NCI-H146 (cell line): ENCODE results near the gene CDC42BPB.

Experiments
- DNase-seq: peaks from one replicate; lab custom pipeline; 2025; lab: John Stamatoyannopoulos, UW

CDC42BPB gene

DNA sequence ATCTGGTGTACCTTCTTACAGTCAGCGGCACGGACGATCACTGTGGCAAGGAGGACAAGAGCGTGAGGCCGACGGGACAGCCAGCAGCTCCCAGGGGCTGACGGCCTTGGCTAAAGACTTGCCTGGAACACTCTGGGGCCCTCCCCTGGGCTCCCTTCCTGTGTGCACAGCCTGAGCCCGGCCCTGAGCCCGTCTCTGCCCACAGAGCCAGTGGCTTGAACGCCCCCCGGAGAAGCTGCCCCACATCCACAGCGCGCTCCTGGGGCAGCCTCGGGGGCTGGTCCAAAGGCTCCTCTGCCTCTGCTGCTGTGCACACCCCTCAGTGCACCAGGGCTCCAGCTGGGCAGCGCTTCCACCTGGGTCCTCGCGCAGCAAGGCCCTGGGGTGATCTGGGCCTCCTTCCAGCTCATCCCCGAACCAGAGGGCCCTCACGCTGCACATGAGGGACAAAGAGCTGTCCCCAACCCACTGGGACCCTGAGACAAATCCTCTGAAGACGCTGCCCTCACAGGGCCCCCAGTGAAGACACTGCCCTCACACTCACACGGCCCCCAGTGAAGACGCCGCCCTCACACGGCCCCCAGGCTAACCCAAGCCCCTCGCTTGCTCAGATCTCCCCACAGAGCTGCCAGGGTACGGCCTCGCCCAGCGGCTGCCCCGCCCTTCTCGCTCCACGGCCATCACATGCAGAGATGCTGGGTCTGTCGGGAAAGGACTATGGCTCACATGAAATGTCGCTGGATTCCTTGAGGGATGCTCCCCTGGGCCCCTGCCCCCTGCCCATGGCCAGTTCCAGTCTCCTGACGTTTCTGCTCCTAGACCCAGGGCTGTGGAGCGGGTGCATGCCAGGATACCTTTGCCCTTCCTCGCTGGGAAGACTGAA lies 112.7 kb downstream of the CDC42BPB start:
- DNase-seq = no peak

DNA sequence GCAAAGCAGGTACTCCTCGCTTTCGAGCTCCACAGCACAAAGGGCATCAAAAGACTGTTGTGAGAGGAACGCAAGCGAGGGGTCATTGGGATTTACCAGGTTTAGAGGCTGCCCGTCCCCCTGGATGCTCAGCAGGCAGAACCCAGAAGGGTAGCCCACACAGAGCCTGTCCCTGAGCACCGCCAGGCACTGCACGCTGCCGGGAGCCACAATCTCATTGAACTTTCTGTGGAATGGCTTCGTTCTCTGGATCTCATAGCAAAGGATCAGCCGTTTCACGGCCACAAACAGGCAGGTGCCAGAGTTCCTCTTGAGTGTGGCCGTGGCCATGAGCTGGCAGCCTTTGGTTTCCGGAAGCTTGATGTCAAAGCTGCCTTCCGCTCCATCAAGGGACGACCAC lies 113.4 kb downstream of the CDC42BPB start:
- no peak for DNase-seq

DNA sequence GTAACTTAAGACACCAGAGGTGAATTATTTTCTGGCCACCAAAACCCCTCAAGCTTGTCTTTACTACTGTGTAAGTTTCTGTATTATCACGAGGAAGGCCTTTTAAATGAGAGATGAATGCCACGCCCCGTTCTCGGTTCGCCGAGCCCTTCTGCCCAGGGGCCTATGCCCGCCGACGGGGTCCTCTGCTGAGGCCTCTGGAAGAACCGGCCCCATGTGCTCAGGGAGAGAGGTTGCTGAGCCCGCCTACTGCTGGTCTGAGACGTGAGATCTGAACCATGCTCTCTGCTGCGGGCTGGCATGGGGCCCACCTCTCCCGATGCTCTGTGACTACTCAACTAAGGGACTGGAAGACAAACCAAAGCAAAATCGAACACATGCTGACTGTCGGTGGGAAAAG lies 113.9 kb downstream of the CDC42BPB start:
- DNase-seq = no peak

DNA sequence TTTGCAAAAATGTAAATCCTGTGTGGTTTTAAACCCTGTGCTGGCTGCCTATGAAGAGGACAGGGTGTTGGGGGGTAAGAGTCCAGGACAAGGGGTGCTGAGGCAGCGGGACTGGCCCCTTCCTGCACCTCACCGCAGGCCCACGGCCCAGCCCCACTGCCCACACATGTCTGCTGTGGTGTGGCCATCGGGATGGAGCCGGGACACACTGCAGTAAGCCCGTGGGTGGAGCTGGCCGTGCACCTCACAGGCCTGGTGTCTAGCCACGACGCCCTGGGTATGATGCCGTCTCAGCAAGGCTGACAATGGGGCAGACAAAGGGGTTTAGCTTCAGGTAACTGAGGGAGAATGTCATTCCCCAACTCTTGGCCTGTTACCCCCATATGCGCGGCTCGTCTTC lies 115.3 kb downstream of the CDC42BPB start:
- no peak for DNase-seq

DNA sequence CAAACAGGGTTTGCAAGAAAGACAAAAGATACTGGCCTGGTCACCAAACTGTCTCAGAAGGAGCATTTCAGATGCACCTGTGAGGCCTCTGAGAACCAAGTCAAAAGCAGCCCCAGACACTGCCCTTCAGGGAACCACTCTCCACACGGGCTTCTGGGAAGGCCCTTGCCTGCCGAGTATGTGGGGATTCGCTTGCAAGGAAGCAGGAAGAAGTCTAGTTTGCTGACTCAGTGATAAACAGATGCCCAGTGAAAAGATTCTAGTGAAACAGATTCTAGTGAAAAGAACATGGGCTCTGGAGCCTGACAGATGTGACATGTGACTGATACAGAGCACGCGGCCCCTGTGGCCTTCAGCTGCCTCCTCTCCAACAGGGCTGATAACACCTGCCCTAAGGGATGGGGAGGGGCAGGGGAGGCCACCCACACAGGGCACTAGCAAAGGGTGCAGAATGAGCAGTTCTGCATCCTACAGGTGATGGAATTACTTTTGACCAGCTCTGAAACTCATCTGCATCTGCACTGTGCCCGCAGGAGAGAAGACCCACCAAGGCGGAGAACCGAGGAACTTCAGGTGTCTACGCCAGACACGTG lies 115.8 kb downstream of the CDC42BPB start:
- DNase-seq = no peak

DNA sequence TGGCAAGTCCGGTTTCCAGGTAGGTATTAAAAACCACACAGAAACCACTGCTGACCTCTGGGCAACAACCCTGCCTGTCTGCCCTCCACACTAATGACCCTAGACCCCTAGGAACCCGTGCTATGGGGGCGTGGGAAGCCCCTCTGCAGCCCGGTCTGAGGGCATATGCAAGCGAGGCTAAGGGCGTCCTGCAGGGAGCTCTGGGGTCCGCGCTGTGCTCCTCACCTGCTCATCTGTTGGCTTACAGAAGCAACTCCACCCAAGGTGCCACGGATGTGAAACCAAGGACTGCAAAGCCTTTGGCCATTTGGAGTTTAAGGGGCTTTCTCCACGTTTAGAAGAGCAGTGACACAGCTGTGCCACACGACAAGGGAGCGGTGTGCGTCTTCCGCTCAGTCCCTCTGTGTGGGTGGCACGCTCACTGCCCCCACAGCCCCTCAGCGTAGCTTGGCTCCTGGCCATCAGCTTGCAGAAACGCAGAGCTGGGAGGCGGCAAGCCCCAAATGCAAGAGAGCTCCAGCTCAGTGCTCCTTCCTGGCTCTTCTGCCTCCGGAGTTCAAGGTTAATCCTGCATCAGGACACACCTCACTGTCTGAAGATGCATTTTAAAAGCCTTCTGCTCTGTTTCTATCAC lies 116.5 kb downstream of the CDC42BPB start:
- no peak for DNase-seq

DNA sequence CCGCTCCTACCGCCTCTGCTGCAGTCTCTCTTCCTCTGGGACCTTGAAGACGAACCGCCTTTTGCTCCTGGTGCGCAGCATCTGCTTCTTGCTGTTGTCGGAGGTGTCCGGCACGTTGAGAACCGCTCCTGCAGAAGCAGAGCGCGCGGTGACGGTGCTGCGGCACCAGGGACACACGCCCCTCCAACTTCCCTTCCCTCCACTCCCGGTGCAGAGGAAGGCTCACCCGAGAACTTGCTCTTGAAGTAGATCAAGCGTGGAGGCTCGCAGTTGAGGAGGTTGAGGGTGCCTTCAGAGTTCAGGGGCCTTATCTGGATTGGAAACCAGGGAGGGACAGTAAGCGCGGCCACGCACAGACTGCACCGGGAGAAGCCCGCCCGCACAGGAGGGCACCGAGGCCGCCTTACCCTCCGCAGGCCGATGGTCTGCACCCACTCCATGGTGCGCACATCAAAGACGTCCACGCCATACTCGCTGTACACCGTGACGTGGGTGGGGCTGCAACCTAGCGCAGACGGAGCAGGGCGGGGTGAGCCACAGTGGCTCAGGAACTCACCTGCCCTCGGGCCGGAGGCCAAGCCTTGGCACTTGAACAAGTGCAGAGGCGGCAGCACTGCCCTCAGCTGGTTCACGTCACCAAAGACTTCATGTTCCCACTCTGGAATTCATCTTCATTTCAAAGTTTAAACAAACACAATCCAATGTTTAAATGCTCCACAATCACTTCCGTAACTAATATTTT lies 117.4 kb downstream of the CDC42BPB start:
- DNase-seq = no peak

DNA sequence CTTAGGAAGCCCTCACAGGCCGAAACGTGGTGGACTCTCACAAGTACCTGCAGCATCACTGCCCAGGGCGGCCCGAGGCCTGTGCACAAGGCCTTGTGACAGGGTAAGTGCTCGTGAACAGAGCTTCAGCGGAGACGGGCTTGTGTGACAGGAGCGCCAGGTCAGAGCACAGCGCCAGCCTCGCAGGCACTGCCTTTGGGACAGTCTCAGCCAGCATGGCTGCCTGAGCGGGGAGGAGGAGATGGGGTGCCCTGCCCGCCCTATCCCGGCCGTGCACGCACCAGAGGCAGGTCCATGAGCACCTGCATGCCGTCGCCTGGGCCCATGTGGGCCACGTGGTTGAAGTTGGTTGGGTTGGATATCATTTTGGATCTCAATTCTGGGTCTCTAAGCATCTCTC lies 118.0 kb downstream of the CDC42BPB start:
- DNase-seq = no peak

DNA sequence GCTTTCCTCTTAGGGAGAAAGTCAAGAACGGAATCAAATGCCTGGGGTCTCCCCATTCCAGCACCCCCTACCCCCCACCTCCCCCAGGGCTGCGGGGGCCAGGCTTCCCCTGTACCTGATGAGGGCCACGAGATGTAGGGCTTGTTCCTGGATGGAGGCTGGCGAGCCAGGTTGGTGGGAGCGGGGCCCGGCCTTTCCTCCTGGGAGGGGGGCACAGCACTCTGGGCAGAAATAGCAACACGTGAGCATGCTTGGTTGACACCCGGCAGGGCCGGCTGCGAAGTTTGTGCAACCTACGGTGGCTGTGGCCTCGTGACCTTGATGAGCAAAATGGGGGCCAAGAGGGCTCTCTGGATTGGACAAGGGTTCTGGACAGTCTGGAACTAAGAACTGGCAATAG lies 119.2 kb downstream of the CDC42BPB start:
- no peak for DNase-seq

DNA sequence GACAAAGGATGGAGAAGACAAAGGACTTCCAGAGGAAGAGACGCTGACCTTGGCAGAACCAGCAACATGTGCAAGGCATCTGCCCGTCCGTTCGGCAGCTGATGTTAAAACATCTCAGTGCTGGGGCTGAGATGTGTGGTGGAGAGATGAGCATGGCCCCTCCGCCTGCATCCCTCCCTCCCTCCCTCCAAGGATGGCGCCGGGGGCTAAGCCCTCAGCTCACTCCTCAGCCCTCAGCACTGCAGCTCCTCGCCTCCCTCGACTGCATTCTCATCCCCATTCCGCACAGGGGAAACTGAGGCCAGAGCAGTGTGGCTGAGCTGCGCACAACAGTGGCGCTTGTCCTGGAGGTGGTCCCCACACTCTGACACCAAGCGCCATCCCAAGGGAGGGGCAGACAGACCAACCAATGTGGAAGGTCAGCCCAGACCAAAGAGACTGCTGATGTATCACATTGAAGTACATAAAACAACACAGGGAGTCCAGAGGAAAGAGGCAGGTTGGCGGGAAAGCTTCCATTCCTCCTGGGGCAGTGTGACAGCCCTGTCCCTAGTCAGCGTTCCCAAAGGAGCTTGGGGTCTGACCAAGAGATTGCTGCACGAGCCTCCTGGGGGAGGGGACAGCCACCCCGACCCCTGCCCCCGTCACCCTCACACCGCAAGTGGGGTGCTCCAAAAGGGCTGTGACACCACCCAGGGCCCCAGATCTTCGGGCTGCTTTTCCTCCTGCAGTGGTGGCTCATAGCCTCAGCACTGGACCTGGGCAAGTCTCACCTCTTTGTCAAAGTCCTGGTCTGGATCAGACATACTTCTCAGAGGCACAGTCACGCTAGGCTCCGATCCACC lies 119.8 kb downstream of the CDC42BPB start:
- no peak for DNase-seq

DNA sequence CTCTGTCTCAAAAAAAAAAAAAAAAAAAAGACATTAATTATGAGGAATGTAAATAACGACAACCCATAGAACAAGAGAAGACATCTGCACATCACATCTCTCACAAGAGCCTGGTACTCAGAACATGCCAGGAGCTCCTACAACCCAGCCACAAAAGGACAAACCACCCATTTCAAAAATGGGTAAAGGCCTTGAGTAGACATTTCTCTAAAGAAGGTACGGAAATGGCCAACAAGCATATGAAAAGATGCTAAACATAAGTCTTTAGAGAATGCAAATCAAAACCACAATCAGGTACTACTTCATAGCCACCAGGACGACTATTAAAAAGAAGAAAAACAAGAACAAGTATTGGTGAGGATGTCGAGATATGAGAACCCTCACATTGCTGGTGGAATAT lies 121.6 kb downstream of the CDC42BPB start:
- DNase-seq = no peak

DNA sequence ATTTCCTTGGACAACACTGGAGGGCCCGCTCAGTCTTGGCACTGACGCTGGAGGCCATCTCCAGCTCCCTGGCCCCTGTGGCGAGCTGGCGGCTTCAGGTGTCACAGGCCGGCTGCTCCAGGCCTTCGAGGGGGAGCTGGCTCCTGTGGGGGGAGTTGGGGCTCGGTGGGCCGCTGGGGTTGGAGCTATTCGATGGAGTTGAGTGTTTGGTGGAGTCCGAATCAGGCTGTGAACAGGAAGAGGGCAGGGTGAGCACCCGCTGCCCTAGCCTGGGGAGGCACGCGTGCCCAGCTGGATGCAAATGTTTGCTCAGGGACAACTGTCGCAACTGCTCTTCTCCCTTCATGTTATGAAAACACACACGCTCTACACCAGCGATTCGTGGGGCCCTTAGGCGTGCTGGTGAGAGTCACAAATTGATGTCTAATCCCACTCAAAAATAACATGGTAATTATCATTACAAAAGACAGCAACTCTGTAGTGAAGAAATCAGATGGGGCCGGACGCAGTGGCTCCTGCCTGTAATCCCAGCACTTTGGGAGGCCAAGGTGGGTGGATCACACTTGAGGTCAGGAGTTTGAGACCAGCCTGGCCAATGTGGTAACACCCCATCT lies 123.6 kb downstream of the CDC42BPB start:
- no peak for DNase-seq

DNA sequence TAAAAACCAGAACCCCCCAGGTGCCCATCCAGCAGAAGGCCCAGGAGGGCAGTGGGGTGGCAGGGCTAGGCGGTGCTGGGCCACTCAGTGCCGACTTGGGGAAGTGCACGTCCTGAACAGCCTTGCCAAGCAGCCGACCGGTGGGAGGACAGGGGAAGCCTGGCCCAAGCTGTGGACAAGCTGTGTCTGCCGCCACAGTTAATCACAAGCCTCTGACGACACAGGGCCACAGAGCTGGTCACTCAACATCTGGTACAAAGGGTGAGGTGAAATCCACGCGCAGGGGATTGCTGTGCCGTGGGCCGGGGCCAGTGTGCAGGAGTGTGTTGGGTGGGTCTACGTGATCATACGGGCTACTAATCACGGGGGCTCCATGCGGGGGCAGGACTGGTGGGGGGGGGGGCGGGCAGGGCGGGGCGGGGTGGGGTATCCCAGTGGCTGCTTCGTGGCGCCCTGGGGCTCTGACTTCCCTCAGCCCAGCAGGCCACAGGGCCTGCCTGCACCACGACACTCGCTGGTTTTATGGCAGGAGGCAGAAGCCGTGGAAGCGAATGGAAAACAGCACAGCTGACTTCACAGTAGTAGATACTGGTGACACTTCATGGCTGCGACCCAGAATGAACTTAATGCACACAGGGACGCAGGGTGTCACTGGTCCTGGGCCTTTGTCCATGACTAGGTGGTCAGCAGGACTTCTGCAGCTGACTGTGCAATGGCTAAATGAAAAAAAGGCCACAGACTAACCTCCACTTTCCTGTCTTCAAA lies 124.7 kb downstream of the CDC42BPB start:
- DNase-seq = no peak

DNA sequence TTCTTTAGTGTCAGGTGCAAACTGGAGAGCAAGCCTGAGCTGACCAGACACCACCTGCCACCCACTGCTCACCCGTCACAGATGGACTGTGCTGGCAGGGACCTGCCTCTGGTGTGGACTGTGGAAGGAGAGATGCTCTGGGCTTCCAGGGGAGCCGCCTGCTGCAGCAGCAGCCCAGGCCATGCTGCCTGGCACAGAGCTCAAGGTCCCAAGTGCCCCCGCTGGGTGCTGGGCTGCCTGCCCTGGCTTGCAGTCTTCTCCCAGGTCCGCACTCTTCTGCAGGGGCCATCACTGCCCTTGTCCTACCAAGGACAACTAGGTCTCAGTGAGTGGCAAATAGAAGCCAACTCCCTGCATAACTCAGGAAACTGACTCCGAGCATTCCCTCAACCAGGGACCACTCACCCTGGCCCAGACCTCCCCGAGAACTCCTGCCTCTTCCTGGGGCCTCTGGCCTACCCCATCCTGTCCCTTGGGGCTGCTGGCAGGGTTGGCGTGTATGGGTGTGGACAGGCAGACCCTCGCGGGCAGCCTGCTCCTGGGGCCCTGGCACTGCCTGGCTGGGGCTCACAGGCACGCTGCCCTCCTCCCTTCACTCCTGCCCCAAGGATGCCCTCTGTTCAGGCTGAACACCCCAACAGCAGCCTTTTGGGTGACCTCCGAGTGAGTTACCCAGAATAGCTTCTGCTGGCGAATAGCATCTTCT lies 125.6 kb downstream of the CDC42BPB start:
- no peak for DNase-seq

DNA sequence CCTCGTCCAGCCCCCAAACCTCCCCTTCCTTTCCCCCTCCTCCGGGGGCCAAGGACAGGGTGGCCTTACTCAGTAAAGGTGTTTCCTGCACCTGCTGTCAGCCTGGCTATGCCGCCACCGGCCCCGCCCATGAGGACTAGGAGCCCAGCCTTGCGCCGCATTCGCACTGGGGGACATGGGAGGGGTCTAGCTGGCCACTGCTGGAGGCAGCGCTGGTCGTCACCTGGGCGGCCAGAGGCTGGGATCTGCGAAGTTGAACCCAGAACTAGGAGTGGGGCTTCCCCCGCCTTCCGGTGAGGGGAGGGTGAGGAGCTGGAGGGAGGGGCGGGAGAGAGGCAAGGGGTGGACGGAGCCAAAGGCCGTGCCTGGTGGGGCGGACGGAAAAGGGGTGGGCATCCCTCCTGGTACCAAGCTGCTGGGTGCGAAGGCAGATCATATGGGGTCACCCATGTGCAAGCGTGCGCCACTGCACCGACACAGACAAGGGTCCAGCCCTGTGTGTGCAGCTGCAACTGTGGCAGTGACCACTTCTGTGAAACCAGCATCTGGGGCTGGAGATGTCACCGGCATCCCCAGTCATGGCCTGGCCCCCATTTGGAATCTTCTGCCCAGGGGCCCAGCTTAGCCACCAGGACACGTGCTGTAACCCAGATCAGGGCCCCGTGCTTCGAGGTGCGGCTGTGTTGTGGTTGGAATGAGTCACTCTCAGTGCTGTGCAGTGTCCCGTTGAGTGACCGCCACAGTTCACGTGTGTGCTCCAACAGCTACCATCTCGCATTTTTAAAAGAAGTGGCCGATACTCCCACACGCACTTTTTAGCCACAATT lies 126.4 kb downstream of the CDC42BPB start:
- DNase-seq = no peak

DNA sequence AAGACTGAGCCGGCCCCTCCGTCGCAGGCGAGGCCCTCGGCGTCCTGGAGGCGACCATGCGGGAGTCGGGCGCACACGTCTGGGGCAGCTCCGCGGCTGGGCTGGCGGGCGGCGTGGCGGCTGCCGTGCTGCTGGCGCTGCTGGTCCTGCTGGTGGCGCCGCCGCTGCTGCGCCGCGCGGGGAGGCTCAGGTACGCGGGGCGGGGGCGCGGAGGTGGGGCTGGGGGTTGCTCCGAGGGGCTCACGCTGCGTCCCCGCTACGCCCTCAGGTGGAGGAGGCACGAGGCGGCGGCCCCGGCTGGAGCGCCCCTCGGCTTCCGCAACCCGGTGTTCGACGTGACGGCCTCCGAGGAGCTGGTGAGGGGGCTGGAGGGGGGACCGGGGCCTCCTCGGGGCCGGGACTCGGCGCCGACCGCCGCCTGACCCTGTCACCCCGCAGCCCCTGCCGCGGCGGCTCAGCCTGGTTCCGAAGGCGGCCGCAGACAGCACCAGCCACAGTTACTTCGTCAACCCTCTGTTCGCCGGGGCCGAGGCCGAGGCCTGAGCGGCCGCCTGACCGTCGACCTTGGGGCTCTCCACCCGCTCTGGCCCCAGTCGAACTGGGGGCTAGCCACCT lies 127.1 kb downstream of the CDC42BPB start:
- no peak for DNase-seq

DNA sequence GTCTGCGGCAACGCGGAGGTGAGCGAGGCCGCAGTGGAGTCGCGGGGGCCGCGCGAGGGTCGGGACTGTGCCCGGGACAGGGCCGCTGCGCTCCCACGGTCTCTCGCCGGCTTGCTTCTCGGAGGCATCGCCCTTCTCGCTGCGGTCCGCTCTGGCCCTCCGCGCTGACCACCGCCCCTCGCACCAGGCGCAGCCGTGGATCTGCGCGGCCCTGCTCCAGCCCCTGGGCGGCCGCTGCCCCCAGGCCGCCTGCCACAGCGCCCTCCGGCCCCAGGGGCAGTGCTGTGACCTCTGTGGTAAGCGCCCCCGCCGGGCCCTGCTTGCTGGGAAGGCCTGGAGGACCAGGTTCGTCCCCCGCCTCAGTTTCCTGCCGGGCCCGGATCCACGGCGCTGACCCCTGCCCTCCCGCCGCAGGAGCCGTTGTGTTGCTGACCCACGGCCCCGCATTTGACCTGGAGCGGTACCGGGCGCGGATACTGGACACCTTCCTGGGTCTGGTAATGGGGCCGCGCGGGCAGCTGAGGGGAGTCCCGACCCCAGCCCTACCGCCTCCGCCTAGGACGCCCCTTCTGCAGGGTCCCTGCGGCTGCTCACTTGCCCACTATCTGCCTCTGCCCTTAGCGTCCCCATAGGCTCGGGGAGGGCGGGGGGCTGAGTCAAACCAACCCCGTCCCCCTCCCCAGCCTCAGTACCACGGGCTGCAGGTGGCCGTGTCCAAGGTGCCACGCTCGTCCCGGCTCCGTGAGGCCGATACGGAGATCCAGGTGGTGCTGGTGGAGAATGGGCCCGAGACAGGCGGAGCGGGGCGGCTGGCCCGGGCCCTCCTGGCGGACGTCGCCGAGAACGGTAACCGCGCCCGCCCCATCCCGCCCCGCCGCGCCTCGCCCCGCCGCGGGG lies 127.9 kb downstream of the CDC42BPB start:
- peak; percentile 30 for DNase-seq
